PC-9 (cell line): ENCODE data around the gene ANTXR2. TPM values are rescaled to one million over a fixed set of nuclear protein-coding genes. Genes with fewer than 3 reads are reported as not detected.

Experiments used
- BruUV-seq: library from RNA; stranded (reverse); fragments of 400-500 nt; replicated peaks from 2 replicates; lab custom pipeline; 2021; lab: Mats Ljungman, UMichigan
- CTCF ChIA-PET: fragments of 300-600 bp; sonication (Branson Sonifier 250); formaldehyde crosslinking; loops from one replicate; lab custom pipeline; 2022; ENCODE audit warnings: antibody characterized with exemption; lab: Charles Lee
- POLR2A ChIA-PET: fragments of 300-600 bp; sonication (Branson Sonifier 250); formaldehyde crosslinking; loops from one replicate; lab custom pipeline; 2022; ENCODE audit warnings: antibody characterized with exemption; ENCODE audit not compliant: unreplicated experiment; lab: Charles Lee
- DNase-seq, 2 experiments: peaks; one replicate each; pipeline versions ENCODE4 v3.0.0 to v3.0.0-alpha.2; 2015 to 2022; ENCODE audit warnings: mixed read lengths in 1 of 2
- H2AFZ ChIP-seq: fragments of 200-600 bp; sonication (generic); 2 replicates; pipeline ENCODE4 v1.8.1; 2017; ENCODE audit warnings: antibody characterized with exemption
- H3F3A ChIP-seq: fragments of 200-600 bp; sonication (generic); 2 replicates; pipeline ENCODE4 v1.8.1; 2017; ENCODE audit warnings: antibody characterized with exemption, mild to moderate bottlenecking, low read depth; ENCODE audit not compliant: insufficient read depth
- H3K27ac ChIP-seq: fragments of 200-600 bp; sonication (generic); 2 replicates; pipeline ENCODE4 v1.6.1; 2016; ENCODE audit warnings: mixed run types
- H3K27me3 ChIP-seq: fragments of 200-600 bp; sonication (generic); 2 replicates; pipeline ENCODE4 v1.6.1; 2016; ENCODE audit warnings: low read depth, mixed run types; ENCODE audit not compliant: insufficient read depth
- H3K36me3 ChIP-seq: fragments of 200-600 bp; sonication (generic); 2 replicates; pipeline ENCODE4 v1.6.1; 2016; ENCODE audit warnings: low read depth, mixed run types
- H3K4me1 ChIP-seq: fragments of 200-600 bp; sonication (generic); replicated peaks from 2 replicates; pipeline ENCODE4 v1.6.1; 2016; ENCODE audit warnings: mixed run types; ENCODE audit not compliant: insufficient read depth
- H3K4me2 ChIP-seq: fragments of 200-600 bp; sonication (generic); 2 replicates; pipeline ENCODE4 v1.6.1; 2017; ENCODE audit warnings: mixed run types
- H3K4me3 ChIP-seq: fragments of 200-600 bp; sonication (generic); 2 replicates; pipeline ENCODE4 v1.6.1; 2016; ENCODE audit warnings: mixed run types
- H3K79me2 ChIP-seq: fragments of 200-600 bp; sonication (generic); 2 replicates; pipeline ENCODE4 v1.6.1; 2017; ENCODE audit warnings: low read depth, mixed run types
- H3K9me2 ChIP-seq: fragments of 200-600 bp; sonication (generic); 2 replicates; pipeline ENCODE4 v1.8.1; 2017; ENCODE audit warnings: mild to moderate bottlenecking; ENCODE audit not compliant: insufficient read depth
- H3K9me3 ChIP-seq: fragments of 200-600 bp; sonication (generic); 2 replicates; pipeline ENCODE4 v1.8.1; 2016; ENCODE audit warnings: low read depth; ENCODE audit not compliant: insufficient read depth
- H4K20me1 ChIP-seq: fragments of 200-600 bp; sonication (generic); 2 replicates; pipeline ENCODE4 v1.8.1; 2017; ENCODE audit not compliant: insufficient read depth
- EZH2 ChIP-seq: fragments of 200-600 bp; sonication (generic); IDR thresholded peaks from 2 replicates; pipeline ENCODE4 v1.8.0; 2017; ENCODE audit warnings: antibody characterized with exemption, low read depth
- intact Hi-C: fragments of 100-400 bp; cut with micrococcal nuclease; formaldehyde crosslinking; loops from one replicate; pipeline ENCODE4 v1.10.0; 2022; ENCODE audit not compliant: unreplicated experiment
- total RNA-seq: library from RNA; stranded (reverse); gene quantifications from 2 replicates; pipeline ENCODE4 v1.2.3, GENCODE V29; 2021
- TF ChIP-seq, protein P1 (sequence below): fragments of 200-600 bp; sonication (generic); conservative IDR thresholded peaks from 2 replicates; pipeline ENCODE4 v1.6.1; 2017; ENCODE audit warnings: mixed run types, antibody characterized with exemption, mild to moderate bottlenecking, moderate library complexity

The ANTXR2 gene
- total RNA-seq, 1 experiment from 2014 or later = 2.0 TPM

GRCh38 chr4:79882806-79883205 lies 190.2 kb downstream of the ANTXR2 start:
- Histone ChIP-seq H3K4me3 (no peak overlapping the region), H3K9me2 (no peaks in the 10 kb centered on the region), H3K9me3 (no peaks in the 10 kb centered on the region), H4K20me1 (no peaks in the 10 kb centered on the region), H3F3A (no peaks in the 10 kb centered on the region), H2AFZ (no peak overlapping the region), H3K79me2 (no peaks in the 10 kb centered on the region), H3K4me1 (no peaks in the 10 kb centered on the region), H3K36me3 (no peaks in the 10 kb centered on the region), H3K27me3 (no peaks in the 10 kb centered on the region), H3K4me2 (no peak overlapping the region), H3K27ac (no peak overlapping the region)
- intact Hi-C loops = no loop called here
- CTCF ChIA-PET = no interaction called here
- TF ChIP-seq EZH2 = no peak
- TF ChIP-seq, protein P1, sequence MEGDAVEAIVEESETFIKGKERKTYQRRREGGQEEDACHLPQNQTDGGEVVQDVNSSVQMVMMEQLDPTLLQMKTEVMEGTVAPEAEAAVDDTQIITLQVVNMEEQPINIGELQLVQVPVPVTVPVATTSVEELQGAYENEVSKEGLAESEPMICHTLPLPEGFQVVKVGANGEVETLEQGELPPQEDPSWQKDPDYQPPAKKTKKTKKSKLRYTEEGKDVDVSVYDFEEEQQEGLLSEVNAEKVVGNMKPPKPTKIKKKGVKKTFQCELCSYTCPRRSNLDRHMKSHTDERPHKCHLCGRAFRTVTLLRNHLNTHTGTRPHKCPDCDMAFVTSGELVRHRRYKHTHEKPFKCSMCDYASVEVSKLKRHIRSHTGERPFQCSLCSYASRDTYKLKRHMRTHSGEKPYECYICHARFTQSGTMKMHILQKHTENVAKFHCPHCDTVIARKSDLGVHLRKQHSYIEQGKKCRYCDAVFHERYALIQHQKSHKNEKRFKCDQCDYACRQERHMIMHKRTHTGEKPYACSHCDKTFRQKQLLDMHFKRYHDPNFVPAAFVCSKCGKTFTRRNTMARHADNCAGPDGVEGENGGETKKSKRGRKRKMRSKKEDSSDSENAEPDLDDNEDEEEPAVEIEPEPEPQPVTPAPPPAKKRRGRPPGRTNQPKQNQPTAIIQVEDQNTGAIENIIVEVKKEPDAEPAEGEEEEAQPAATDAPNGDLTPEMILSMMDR = no peak
- POLR2A ChIA-PET = no interaction called here
- DNase-seq = no peak
- BruUV-seq = no TSS peak

DNA sequence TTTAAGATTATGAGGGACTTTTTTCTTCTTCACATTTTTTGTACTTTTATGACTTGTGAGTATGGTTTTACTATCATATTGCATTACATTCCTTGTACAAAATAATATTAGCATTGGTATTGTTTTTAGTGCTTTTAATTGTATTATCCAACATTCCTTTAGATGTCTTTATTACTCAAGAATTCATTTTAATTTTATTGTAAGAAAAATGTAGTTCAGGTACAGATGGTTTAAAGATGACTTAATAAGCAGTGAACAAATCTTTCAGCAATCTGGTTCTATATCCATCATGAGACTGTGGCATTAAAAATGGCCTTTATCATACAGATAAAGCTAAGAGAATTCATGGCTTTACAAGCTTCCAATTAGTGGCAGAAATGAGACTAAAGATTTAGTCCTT lies 191.6 kb downstream of the ANTXR2 start:
- Histone ChIP-seq H3K4me2 (no peak overlapping the region), H3K9me3 (no peaks in the 10 kb centered on the region), H3K4me1 (no peaks in the 10 kb centered on the region), H3K27ac (no peak overlapping the region), H4K20me1 (no peaks in the 10 kb centered on the region), H3K79me2 (no peaks in the 10 kb centered on the region), H3K4me3 (no peak overlapping the region), H2AFZ (no peak overlapping the region), H3K36me3 (no peaks in the 10 kb centered on the region), H3K27me3 (no peaks in the 10 kb centered on the region), H3K9me2 (no peaks in the 10 kb centered on the region), H3F3A (no peaks in the 10 kb centered on the region)
- ChIA-PET POLR2A (no interaction called here), CTCF (no interaction called here)
- no TSS peak for BruUV-seq
- DNase-seq = no peak
- intact Hi-C loops = no loop called here
- no peak for TF ChIP-seq EZH2

- no peaks in the 10 kb centered on the region for H4K20me1 ChIP-seq
- H3K4me3 ChIP-seq = no peak overlapping the region
- H3F3A ChIP-seq = no peaks in the 10 kb centered on the region
- no TSS peak for BruUV-seq
- H3K27me3 ChIP-seq = no peaks in the 10 kb centered on the region
- H3K4me2 ChIP-seq = no peak overlapping the region
- TF ChIP-seq, protein P1 = no peak
- TF ChIP-seq EZH2 = no peak
- DNase-seq = no peak
- no peaks in the 10 kb centered on the region for H3K9me3 ChIP-seq
- H3K4me1 ChIP-seq = no peaks in the 10 kb centered on the region
- H3K36me3 ChIP-seq = no peaks in the 10 kb centered on the region
- no peak overlapping the region for H3K27ac ChIP-seq
- intact Hi-C loops = no loop called here
- no peaks in the 10 kb centered on the region for H3K79me2 ChIP-seq
- ChIA-PET POLR2A (no interaction called here), CTCF (no interaction called here)
- no peak overlapping the region for H2AFZ ChIP-seq
- no peaks in the 10 kb centered on the region for H3K9me2 ChIP-seq
Observed at GRCh38 chr4:79877511-79877910, 195.5 kb downstream of the ANTXR2 start.

GRCh38 chr4:79875344-79875899 lies 197.6 kb downstream of the ANTXR2 start:
- TF ChIP-seq EZH2 = no peak
- TF ChIP-seq, protein P1 = no peak
- ChIA-PET CTCF (no interaction called here), POLR2A (no interaction called here)
- no peaks in the 10 kb centered on the region for H3K79me2 ChIP-seq
- no peak overlapping the region for H2AFZ ChIP-seq
- no TSS peak for BruUV-seq
- H3K27ac ChIP-seq = no peak overlapping the region
- intact Hi-C loops = no loop called here
- H3K9me2 ChIP-seq = no peaks in the 10 kb centered on the region
- no peaks in the 10 kb centered on the region for H3K4me1 ChIP-seq
- no peaks in the 10 kb centered on the region for H3K27me3 ChIP-seq
- no peaks in the 10 kb centered on the region for H4K20me1 ChIP-seq
- DNase-seq = no peak
- H3K36me3 ChIP-seq = no peaks in the 10 kb centered on the region
- H3K9me3 ChIP-seq = no peaks in the 10 kb centered on the region
- no peak overlapping the region for H3K4me2 ChIP-seq
- no peaks in the 10 kb centered on the region for H3F3A ChIP-seq
- H3K4me3 ChIP-seq = no peak overlapping the region
